HepG2 (cell line): ENCODE data around the gene KLF3. TPM values are rescaled to one million over a fixed set of nuclear protein-coding genes. Genes with fewer than 3 reads are reported as not detected.

Experiments used
- AHR ChIP-seq: IDR thresholded peaks from 2 replicates; pipeline ENCODE4 v1.6.1; 2018; ENCODE audit warnings: missing genetic modification reagents, missing compliant biosample characterization
- CBX5 ChIP-seq: sonication (generic); formaldehyde crosslinking; IDR thresholded peaks from 2 replicates; pipeline ENCODE4 v1.4.0; 2020; ENCODE audit warnings: missing genetic modification reagents, borderline replicate concordance
- FOXC1 ChIP-seq: sonication (generic); formaldehyde crosslinking; IDR thresholded peaks from 2 replicates; pipeline ENCODE4 v1.8.0; 2022; ENCODE audit warnings: mild to moderate bottlenecking, missing genetic modification reagents, borderline replicate concordance
- HDAC1 ChIP-seq: sonication (generic); formaldehyde crosslinking; IDR thresholded peaks from 2 replicates; pipeline ENCODE4 v1.5.1; 2020; ENCODE audit warnings: mild to moderate bottlenecking, missing genetic modification reagents
- NR3C1 ChIP-seq: sonication (generic); formaldehyde crosslinking; IDR thresholded peaks from 2 replicates; pipeline ENCODE4 v1.4.0; 2020; ENCODE audit warnings: missing genetic modification reagents
- POLR2AphosphoS2 ChIP-seq: IDR thresholded peaks from 2 replicates; pipeline ENCODE4 v1.6.1; 2011; ENCODE audit warnings: low read depth, low read length, improper control_type of control experiment
- SOX5 ChIP-seq: IDR thresholded peaks from 2 replicates; pipeline ENCODE4 v1.6.1; 2016; ENCODE audit warnings: borderline replicate concordance
- TBL1XR1 ChIP-seq: fragments of 150-350 bp; IDR thresholded peaks from 2 replicates; pipeline ENCODE4 v1.6.1; 2014; ENCODE audit warnings: borderline replicate concordance, low read length; ENCODE audit not compliant: partially characterized antibody
- ZBTB21 ChIP-seq: sonication (generic); formaldehyde crosslinking; IDR thresholded peaks from 2 replicates; pipeline ENCODE4 v1.4.0; 2020; ENCODE audit warnings: missing genetic modification reagents
- ZFP1 ChIP-seq: IDR thresholded peaks from 2 replicates; pipeline ENCODE4 v1.6.1; 2016
- ZNF12 ChIP-seq: sonication (generic); formaldehyde crosslinking; IDR thresholded peaks from 2 replicates; pipeline ENCODE4 v1.5.0; 2020; ENCODE audit warnings: missing genetic modification reagents
- ZNF326 ChIP-seq: sonication (generic); formaldehyde crosslinking; IDR thresholded peaks from 2 replicates; pipeline ENCODE4 v1.4.0; 2020; ENCODE audit warnings: missing genetic modification reagents, borderline replicate concordance
- ZNF570 ChIP-seq: sonication (generic); formaldehyde crosslinking; IDR thresholded peaks from 2 replicates; pipeline ENCODE4 v1.4.0; 2020; ENCODE audit warnings: mild to moderate bottlenecking, missing genetic modification reagents, borderline replicate concordance
- polyA plus RNA-seq, 8 experiments: library from polyadenylated mRNA; depleted of rRNA in 3 of 8; stranded (reverse) in 7 of 8; unstranded in 1 of 8; fragments of >200 nt; fragmentation: Illumina TruSeq in 4 of 8; extraction: Trizol in 4 of 8; gene quantifications; 2 replicates each; pipeline versions ENCODE4 v1.2.1 to v1.2.3, GENCODE V29; 2011 to 2016; ENCODE audit warnings: low read depth in 4 of 8, missing spikeins in 1 of 8, mixed read lengths in 1 of 8; ENCODE audit not compliant: insufficient read depth in 1 of 8
- total RNA-seq, 5 experiments: library from RNA; depleted of rRNA; stranded (reverse); fragments of >200 nt; fragmentation: Illumina TruSeq; extraction: Trizol; gene quantifications; 2 replicates each; pipeline ENCODE4 v1.2.3, GENCODE V29; 2016; ENCODE audit warnings: low read depth in 1 of 5
- TF ChIP-seq, protein P1 (sequence below): IDR thresholded peaks from 2 replicates; pipeline ENCODE4 v1.6.1; 2016; ENCODE audit warnings: missing compliant biosample characterization, missing genetic modification reagents, borderline replicate concordance
- TF ChIP-seq, protein P2 (sequence below): sonication (generic); formaldehyde crosslinking; conservative IDR thresholded peaks from 2 replicates; pipeline ENCODE4 v1.4.0; 2020; ENCODE audit warnings: missing genetic modification reagents
- TF ChIP-seq, protein P3 (sequence below): sonication (generic); formaldehyde crosslinking; conservative IDR thresholded peaks from 2 replicates; pipeline ENCODE4 v1.4.0; 2020; ENCODE audit warnings: mild to moderate bottlenecking, missing genetic modification reagents, moderate library complexity
- TF ChIP-seq, protein P4 (sequence below): sonication (generic); formaldehyde crosslinking; IDR thresholded peaks from 2 replicates; pipeline ENCODE4 v1.4.0; 2020; ENCODE audit warnings: missing genetic modification reagents
- TF ChIP-seq, protein P5 (sequence below): sonication (generic); formaldehyde crosslinking; IDR thresholded peaks from 2 replicates; pipeline ENCODE4 v1.9.0; 2022; ENCODE audit warnings: low read depth, missing genetic modification reagents

Gene KLF3
- total and polyA plus RNA-seq, 2 of the 13 experiments (the other 11 are each of a cell fraction or from before 2014, with no cell fraction given): 29.1 to 37.8 TPM

DNA sequence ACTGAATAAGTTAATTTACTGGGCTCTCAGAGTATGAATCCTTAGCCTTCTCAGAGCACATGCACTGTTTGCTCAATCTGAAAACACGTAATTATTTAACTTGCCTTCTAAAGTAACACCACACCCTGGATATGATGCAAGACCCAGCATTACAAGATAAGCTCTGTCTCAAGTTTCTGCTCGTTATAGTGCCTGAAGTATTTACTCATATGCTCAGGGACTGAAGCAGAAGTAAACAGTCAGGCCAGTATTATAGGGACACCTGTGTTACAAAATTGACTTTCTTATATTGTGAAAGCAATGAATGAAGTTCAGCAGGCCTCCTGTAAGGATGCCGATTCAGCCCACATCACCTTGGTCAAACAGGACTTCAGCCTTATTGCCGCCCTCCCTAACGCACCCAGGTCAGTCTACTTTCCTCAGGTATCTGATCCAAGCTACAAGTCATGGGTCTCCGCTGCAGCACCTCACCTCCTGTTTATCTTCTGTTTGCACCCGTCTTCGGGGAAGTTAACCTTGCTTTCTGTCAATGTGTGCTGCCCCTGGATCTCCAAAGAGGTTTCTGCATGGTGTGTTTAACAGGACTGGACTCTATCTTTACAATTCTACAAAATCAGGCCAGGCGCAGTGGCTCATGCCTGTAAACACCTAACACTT, 42.8 kb upstream of the KLF3 start (continued):
- TF ChIP-seq, protein P1, sequence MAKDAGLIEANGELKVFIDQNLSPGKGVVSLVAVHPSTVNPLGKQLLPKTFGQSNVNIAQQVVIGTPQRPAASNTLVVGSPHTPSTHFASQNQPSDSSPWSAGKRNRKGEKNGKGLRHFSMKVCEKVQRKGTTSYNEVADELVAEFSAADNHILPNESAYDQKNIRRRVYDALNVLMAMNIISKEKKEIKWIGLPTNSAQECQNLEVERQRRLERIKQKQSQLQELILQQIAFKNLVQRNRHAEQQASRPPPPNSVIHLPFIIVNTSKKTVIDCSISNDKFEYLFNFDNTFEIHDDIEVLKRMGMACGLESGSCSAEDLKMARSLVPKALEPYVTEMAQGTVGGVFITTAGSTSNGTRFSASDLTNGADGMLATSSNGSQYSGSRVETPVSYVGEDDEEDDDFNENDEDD: no peak
- TF ChIP-seq, protein P2, sequence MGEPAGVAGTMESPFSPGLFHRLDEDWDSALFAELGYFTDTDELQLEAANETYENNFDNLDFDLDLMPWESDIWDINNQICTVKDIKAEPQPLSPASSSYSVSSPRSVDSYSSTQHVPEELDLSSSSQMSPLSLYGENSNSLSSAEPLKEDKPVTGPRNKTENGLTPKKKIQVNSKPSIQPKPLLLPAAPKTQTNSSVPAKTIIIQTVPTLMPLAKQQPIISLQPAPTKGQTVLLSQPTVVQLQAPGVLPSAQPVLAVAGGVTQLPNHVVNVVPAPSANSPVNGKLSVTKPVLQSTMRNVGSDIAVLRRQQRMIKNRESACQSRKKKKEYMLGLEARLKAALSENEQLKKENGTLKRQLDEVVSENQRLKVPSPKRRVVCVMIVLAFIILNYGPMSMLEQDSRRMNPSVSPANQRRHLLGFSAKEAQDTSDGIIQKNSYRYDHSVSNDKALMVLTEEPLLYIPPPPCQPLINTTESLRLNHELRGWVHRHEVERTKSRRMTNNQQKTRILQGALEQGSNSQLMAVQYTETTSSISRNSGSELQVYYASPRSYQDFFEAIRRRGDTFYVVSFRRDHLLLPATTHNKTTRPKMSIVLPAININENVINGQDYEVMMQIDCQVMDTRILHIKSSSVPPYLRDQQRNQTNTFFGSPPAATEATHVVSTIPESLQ: no peak
- no peak for TF ChIP-seq ZBTB21 (CRISPR knock-in tag)
- peak; percentile 45; the same call in 1 of the 2 replicates for TF ChIP-seq ZNF12
- no peak for TF ChIP-seq AHR (CRISPR knock-in tag)
- no peak for TF ChIP-seq CBX5 (CRISPR knock-in tag)
- TF ChIP-seq FOXC1: 0 out of 2 replicates have a peak, but pooled peaks have one; percentile 30
- no peak for TF ChIP-seq HDAC1 (CRISPR knock-in tag)
- TF ChIP-seq, protein P3, sequence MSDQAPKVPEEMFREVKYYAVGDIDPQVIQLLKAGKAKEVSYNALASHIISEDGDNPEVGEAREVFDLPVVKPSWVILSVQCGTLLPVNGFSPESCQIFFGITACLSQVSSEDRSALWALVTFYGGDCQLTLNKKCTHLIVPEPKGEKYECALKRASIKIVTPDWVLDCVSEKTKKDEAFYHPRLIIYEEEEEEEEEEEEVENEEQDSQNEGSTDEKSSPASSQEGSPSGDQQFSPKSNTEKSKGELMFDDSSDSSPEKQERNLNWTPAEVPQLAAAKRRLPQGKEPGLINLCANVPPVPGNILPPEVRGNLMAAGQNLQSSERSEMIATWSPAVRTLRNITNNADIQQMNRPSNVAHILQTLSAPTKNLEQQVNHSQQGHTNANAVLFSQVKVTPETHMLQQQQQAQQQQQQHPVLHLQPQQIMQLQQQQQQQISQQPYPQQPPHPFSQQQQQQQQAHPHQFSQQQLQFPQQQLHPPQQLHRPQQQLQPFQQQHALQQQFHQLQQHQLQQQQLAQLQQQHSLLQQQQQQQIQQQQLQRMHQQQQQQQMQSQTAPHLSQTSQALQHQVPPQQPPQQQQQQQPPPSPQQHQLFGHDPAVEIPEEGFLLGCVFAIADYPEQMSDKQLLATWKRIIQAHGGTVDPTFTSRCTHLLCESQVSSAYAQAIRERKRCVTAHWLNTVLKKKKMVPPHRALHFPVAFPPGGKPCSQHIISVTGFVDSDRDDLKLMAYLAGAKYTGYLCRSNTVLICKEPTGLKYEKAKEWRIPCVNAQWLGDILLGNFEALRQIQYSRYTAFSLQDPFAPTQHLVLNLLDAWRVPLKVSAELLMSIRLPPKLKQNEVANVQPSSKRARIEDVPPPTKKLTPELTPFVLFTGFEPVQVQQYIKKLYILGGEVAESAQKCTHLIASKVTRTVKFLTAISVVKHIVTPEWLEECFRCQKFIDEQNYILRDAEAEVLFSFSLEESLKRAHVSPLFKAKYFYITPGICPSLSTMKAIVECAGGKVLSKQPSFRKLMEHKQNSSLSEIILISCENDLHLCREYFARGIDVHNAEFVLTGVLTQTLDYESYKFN (CRISPR knock-in tag): peak; percentile 38; the same call in 1 of the 2 replicates
- TF ChIP-seq POLR2AphosphoS2: no peak
- TF ChIP-seq SOX5 (CRISPR knock-in tag): peak; percentile 52; the same call in 1 of the 2 replicates
- TF ChIP-seq, protein P4, sequence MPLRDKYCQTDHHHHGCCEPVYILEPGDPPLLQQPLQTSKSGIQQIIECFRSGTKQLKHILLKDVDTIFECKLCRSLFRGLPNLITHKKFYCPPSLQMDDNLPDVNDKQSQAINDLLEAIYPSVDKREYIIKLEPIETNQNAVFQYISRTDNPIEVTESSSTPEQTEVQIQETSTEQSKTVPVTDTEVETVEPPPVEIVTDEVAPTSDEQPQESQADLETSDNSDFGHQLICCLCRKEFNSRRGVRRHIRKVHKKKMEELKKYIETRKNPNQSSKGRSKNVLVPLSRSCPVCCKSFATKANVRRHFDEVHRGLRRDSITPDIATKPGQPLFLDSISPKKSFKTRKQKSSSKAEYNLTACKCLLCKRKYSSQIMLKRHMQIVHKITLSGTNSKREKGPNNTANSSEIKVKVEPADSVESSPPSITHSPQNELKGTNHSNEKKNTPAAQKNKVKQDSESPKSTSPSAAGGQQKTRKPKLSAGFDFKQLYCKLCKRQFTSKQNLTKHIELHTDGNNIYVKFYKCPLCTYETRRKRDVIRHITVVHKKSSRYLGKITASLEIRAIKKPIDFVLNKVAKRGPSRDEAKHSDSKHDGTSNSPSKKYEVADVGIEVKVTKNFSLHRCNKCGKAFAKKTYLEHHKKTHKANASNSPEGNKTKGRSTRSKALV: no peak
- TF ChIP-seq, protein P5, sequence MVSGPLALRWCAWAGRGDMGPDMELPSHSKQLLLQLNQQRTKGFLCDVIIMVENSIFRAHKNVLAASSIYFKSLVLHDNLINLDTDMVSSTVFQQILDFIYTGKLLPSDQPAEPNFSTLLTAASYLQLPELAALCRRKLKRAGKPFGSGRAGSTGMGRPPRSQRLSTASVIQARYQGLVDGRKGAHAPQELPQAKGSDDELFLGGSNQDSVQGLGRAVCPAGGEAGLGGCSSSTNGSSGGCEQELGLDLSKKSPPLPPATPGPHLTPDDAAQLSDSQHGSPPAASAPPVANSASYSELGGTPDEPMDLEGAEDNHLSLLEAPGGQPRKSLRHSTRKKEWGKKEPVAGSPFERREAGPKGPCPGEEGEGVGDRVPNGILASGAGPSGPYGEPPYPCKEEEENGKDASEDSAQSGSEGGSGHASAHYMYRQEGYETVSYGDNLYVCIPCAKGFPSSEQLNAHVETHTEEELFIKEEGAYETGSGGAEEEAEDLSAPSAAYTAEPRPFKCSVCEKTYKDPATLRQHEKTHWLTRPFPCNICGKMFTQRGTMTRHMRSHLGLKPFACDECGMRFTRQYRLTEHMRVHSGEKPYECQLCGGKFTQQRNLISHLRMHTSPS (CRISPR knock-in tag): no peak
- no peak for TF ChIP-seq ZFP1
- TF ChIP-seq ZNF570: no peak
- TF ChIP-seq TBL1XR1: no peak
- no peak for TF ChIP-seq ZNF326 (CRISPR knock-in tag)
- TF ChIP-seq NR3C1 (CRISPR knock-in tag): no peak
